Measurements from ENCODE around the gene POMT1. TPM values are rescaled to one million over a fixed set of nuclear protein-coding genes. Genes with fewer than 3 reads are reported as not detected.
A peak's percentile ranks its signal among the peaks of the same experiment; 100 is the strongest.

The POMT1 gene
- total and polyA plus RNA-seq, 2 experiments from 2014 or later, result 20.2 to 32.4 TPM

- H3F3A ChIP-seq (replicated peaks; ENCODE audit: low read depth), result peaks cover 32% of the 10 kb centered on the region
- Mint-ChIP-seq H3K4me1 (no peaks in the 10 kb centered on the region), H3K27ac (peak overlapping the region; percentile 78; the same call in 1 of the 2 replicates), H3K27me3 (ENCODE audit: insufficient read depth, low read depth, poor library complexity) (peaks cover 14% of the 10 kb centered on the region), H3K36me3 (ENCODE audit: low read depth) (peaks cover 94% of the 10 kb centered on the region), H3K4me3 (no peak overlapping the region), H3K9me3 (no peaks in the 10 kb centered on the region; the same call in 2 of the 3 replicates)
- no peak overlapping the region for H3K4me2 ChIP-seq
- TF ChIP-seq JUNB (IDR thresholded peaks at IDR 0.05; ENCODE audit: unreplicated experiment), result no peak
- TF ChIP-seq CTCF (conservative IDR thresholded peaks at IDR 0.05; ENCODE audit: low read depth in 2 of 2), result no peak
- TF ChIP-seq ETS1 (IDR thresholded peaks at IDR 0.05), result no peak
- TF ChIP-seq ZNF114 (CRISPR knock-in tag; IDR thresholded peaks at IDR 0.05), result no peak
- no peak for TF ChIP-seq STAT1 (IDR thresholded peaks at IDR 0.05; ENCODE audit: unreplicated experiment)
- no peak for TF ChIP-seq EZH2 (IDR thresholded peaks at IDR 0.05; ENCODE audit: low read depth, unreplicated experiment)
- no peak for TF ChIP-seq EZH2phosphoT487 (IDR thresholded peaks at IDR 0.05; ENCODE audit: unreplicated experiment)
- TF ChIP-seq NANOG (IDR thresholded peaks at IDR 0.05; ENCODE audit: borderline replicate concordance), result no peak
- TF ChIP-seq REST (IDR thresholded peaks at IDR 0.05; ENCODE audit: unreplicated experiment), result no peak
- TF ChIP-seq CREB1 (CRISPR knock-in tag; IDR thresholded peaks at IDR 0.05; ENCODE audit: low read depth), result no peak
- no peak overlapping the region for H3K27ac ChIP-seq (ENCODE audit: low read depth)
- no peaks in the 10 kb centered on the region for H3K27me3 ChIP-seq (ENCODE audit: insufficient read depth)
- H3K4me3 ChIP-seq, result no peak overlapping the region
- peaks cover 88% of the 10 kb centered on the region for H3K79me2 ChIP-seq (replicated peaks; ENCODE audit: insufficient read depth)
- H3K36me3 ChIP-seq (ENCODE audit: insufficient read depth), result peaks cover 91% of the 10 kb centered on the region
- DNase-seq (ENCODE audit: low spot score) (no peak), ATAC-seq (no peak)
- peaks cover 63% of the 10 kb centered on the region for H4K20me1 ChIP-seq (replicated peaks; ENCODE audit: insufficient read depth)
- H3K9me2 ChIP-seq (ENCODE audit: insufficient read depth), result no peaks in the 10 kb centered on the region
- no peaks in the 10 kb centered on the region for H3K4me1 ChIP-seq (ENCODE audit: insufficient read depth)
- H2AFZ ChIP-seq, result no peak overlapping the region
Observed at GRCh38 chr9:131469356-131469755, 33.4 kb upstream of the POMT1 start.

Data from GM23338 (cell line).